Esophagus squamous epithelium (tissue), 5 donors: ENCODE measurements around the gene UGT1A9. TPM values are rescaled to one million over a fixed set of nuclear protein-coding genes. Genes with fewer than 3 reads are reported as not detected.

Experiments
- DNase-seq: peaks from one replicate; lab custom pipeline; 2025; lab: John Stamatoyannopoulos, UW
- H3K27ac ChIP-seq, 4 donors: fragments of 200-600 bp; sonication (generic); one replicate each; pipeline ENCODE4 v1.5.1; 2016 to 2019; ENCODE audit warnings: mild to moderate bottlenecking in 1 of 4
- H3K27me3 ChIP-seq, 4 donors: fragments of 200-600 bp; sonication (generic); 1 replicate in 3 of 4; 2 replicates in 1 of 4; pipeline versions ENCODE4 v1.5.1 to v1.6.0; 2017 to 2021; ENCODE audit warnings: antibody characterized with exemption in 1 of 4
- H3K36me3 ChIP-seq, 3 donors: fragments of 200-600 bp; sonication (generic); one replicate each; pipeline ENCODE4 v1.5.1; 2016 to 2019
- H3K4me1 ChIP-seq, 3 donors: fragments of 200-600 bp; sonication (generic); one replicate each; pipeline ENCODE4 v1.5.1; 2017 to 2019
- H3K4me3 ChIP-seq, 4 donors: fragments of 200-600 bp; sonication (generic); 1 replicate in 3 of 4; 2 replicates in 1 of 4; pipeline ENCODE4 v1.5.1; 2016 to 2019; ENCODE audit warnings: mild to moderate bottlenecking in 2 of 4, moderate library complexity in 1 of 4
- H3K9me3 ChIP-seq, 3 donors: fragments of 200-600 bp; sonication (generic); one replicate each; pipeline ENCODE4 v1.5.1; 2016 to 2019
- POLR2A ChIP-seq, 4 donors: fragments of 450-650 bp; IDR thresholded peaks; one replicate each; pipeline ENCODE4 v1.6.1; 2017; ENCODE audit warnings: antibody characterized with exemption in 4 of 4, mild to moderate bottlenecking in 4 of 4, moderate library complexity in 3 of 4
- WGBS, 2 donors: methylation state at CpG; one replicate each; pipeline ENCODE4 v1.1.5; 2018; 5-methylcytosine and 5-hydroxymethylcytosine counted together
- intact Hi-C: fragments of 100-400 bp; cut with DNase I; formaldehyde crosslinking; loops from one replicate; pipeline ENCODE4 v1.15.0; 2022
- total RNA-seq, 4 donors: library from RNA; depleted of rRNA; stranded (reverse); fragments of >200 nt; gene quantifications; one replicate each; pipeline ENCODE4 v1.1.0, GENCODE V29; 2016
- TF ChIP-seq, protein P1 (sequence below), 6 experiments: fragments of 450-650 bp in 4 of 6; fragments of 200-600 bp in 2 of 6; sonication (generic) in 2 of 6; IDR thresholded peaks; one replicate each; pipeline ENCODE4 v1.5.1; 2016 to 2019; ENCODE audit warnings: antibody characterized with exemption in 6 of 6, mild to moderate bottlenecking in 4 of 6, moderate library complexity in 4 of 6
- donor health status: DM: yes; HTN: yes; CAD: no.

Gene UGT1A9
- total RNA-seq, 4 donors from 2014 or later, result 0.49 to 1.7 (median 1.2) TPM

DNA sequence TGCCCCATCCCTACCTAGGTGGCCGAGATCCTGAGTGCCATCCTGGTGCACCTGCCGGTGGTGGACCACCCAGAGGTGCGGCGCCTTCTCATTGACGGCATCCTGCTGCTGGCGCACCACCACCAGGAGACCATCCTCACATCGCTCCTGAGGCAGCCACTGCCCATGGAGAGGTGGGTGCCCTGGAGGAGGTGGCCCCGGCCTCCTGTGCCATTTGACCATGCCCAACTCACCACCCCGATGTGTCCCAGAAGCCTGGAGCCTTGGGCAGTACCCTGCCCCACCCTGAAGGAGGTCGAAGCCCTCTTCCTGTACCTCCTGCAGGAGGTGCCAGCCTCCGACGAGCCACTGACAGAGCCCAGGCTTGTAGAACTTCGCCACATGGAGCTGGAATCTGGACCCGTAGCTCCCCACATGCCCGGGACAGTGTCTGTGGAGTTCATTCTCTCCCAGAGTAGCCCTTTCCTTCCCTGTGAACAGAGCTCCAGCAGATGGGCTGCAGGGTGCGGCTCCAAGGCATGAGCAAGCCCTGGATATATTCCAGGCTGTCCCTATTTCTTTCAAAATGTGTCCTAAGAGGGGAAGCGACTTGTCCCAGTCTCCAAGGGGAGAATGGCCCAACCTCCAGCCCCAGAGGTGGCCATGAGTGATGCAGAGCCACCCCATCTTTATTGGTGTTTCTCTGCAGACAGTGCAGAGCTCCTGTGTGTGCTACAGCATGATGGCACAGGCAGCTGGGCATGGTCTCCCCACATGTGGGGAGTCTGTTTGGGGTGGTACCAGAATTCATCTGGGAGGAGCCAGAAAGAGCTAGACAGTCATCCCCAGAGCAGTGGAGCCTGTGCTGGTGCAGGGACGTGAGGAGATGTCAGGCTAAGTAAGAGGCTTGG, 148.4 kb downstream of the UGT1A9 start:
- no peaks in the 10 kb centered on the region for H3K4me1 ChIP-seq
- TF ChIP-seq POLR2A (IDR thresholded peaks at IDR 0.05), result no peak
- TF ChIP-seq, protein P1, sequence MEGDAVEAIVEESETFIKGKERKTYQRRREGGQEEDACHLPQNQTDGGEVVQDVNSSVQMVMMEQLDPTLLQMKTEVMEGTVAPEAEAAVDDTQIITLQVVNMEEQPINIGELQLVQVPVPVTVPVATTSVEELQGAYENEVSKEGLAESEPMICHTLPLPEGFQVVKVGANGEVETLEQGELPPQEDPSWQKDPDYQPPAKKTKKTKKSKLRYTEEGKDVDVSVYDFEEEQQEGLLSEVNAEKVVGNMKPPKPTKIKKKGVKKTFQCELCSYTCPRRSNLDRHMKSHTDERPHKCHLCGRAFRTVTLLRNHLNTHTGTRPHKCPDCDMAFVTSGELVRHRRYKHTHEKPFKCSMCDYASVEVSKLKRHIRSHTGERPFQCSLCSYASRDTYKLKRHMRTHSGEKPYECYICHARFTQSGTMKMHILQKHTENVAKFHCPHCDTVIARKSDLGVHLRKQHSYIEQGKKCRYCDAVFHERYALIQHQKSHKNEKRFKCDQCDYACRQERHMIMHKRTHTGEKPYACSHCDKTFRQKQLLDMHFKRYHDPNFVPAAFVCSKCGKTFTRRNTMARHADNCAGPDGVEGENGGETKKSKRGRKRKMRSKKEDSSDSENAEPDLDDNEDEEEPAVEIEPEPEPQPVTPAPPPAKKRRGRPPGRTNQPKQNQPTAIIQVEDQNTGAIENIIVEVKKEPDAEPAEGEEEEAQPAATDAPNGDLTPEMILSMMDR (IDR thresholded peaks at IDR 0.05), result no peak
- intact Hi-C loops, result no loop called here

DNA sequence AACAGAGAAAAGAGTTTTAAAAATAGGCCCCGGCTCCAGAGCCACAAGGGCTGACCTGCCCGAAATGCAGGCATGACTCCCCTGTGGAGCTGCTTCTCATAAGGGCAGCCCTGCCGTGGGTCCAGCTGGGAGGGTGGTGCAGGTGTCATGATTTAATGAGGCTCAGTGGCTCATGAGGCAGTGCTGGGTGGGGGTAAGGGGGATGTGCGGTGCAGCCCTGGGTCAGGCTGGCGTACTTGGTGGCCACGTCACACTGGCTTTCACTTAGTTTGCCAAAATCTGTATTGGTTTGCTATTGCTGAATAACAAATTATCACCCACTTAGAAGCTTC, 149.0 kb downstream of the UGT1A9 start:
- intact Hi-C loops, result no loop called here

More for the DNA sequence above, 148.4 kb downstream of the UGT1A9 start:
- H3K27me3 ChIP-seq, result no peaks in the 10 kb centered on the region
- no peaks in the 10 kb centered on the region for H3K36me3 ChIP-seq
- H3K27ac ChIP-seq, result no peak overlapping the region
- no peak for DNase-seq
- no peak overlapping the region for H3K4me3 ChIP-seq
- 77 to 79% methylated on average over 15 to 17 of the region's 18 CpGs for WGBS, 2 donors
- H3K9me3 ChIP-seq, result no peaks in the 10 kb centered on the region

DNA sequence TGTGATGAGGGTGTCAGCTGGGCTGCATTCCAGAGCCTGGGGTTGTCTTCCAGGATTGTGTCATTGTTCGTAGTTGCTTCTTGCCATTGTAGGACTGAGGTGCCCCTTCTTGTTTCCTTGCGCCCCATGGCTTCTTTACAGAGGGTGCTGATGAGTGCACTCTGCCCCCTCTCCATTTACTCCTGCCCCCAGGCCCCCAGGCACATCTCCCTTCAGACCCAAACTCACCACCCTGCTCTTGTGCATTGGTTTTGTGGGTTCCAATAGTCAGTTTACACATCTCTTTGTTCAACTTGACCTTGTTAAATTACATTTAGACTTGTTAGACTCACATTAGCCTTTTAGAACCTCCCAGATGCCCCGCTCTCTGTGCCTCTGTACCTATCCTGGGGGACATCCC, 149.5 kb downstream of the UGT1A9 start:
- H3K4me1 ChIP-seq, result no peaks in the 10 kb centered on the region
- intact Hi-C loops, result no loop called here
- H3K27ac ChIP-seq, result no peak overlapping the region
- no peak for DNase-seq
- no peaks in the 10 kb centered on the region for H3K27me3 ChIP-seq
- no peak overlapping the region for H3K4me3 ChIP-seq
- TF ChIP-seq POLR2A (IDR thresholded peaks at IDR 0.05), result no peak
- TF ChIP-seq, protein P1 (IDR thresholded peaks at IDR 0.05), result no peak
- WGBS, 2 donors, result 84 to 94% methylated on average over 2 to 3 of the region's 3 CpGs
- H3K9me3 ChIP-seq, result no peaks in the 10 kb centered on the region
- no peaks in the 10 kb centered on the region for H3K36me3 ChIP-seq

More for the DNA sequence above, 149.0 kb downstream of the UGT1A9 start:
- DNase-seq, result no peak
- Histone ChIP-seq H3K27ac (no peak overlapping the region), H3K9me3 (no peaks in the 10 kb centered on the region), H3K36me3 (no peaks in the 10 kb centered on the region), H3K27me3 (no peaks in the 10 kb centered on the region), H3K4me3 (no peak overlapping the region), H3K4me1 (no peaks in the 10 kb centered on the region)
- WGBS, 2 donors, result 75 to 96% methylated on average over 6 of the region's 6 CpGs
- no peak for TF ChIP-seq POLR2A (IDR thresholded peaks at IDR 0.05)
- TF ChIP-seq, protein P1 (IDR thresholded peaks at IDR 0.05), result no peak

DNA sequence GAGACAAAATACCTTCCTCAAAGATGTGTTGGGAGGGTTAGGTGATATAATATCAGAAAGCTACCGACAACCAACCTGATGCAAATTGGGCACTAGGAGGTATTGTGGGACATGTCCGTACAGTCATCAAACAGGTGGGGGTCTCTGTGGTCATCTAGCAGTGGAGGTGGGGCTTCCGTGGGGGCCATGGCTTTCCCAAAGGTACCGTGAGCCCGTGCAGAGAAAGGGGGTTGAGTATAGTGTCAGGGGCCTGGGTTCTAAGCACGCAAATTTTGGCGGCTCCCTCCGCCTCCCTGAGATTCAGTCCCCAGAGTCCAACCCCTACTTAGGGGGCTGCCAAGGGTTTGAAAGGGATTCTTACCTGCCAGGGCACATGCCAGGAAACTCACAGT, 150.0 kb downstream of the UGT1A9 start:
- intact Hi-C loops, result no loop called here
- WGBS, 2 donors, result 93 to 94% methylated on average over 7 of the region's 8 CpGs
- Histone ChIP-seq H3K36me3 (no peaks in the 10 kb centered on the region), H3K4me3 (no peak overlapping the region), H3K27me3 (no peaks in the 10 kb centered on the region), H3K4me1 (no peaks in the 10 kb centered on the region), H3K27ac (no peak overlapping the region), H3K9me3 (no peaks in the 10 kb centered on the region)
- DNase-seq, result no peak
- TF ChIP-seq, protein P1 (IDR thresholded peaks at IDR 0.05), result no peak
- no peak for TF ChIP-seq POLR2A (IDR thresholded peaks at IDR 0.05)

DNA sequence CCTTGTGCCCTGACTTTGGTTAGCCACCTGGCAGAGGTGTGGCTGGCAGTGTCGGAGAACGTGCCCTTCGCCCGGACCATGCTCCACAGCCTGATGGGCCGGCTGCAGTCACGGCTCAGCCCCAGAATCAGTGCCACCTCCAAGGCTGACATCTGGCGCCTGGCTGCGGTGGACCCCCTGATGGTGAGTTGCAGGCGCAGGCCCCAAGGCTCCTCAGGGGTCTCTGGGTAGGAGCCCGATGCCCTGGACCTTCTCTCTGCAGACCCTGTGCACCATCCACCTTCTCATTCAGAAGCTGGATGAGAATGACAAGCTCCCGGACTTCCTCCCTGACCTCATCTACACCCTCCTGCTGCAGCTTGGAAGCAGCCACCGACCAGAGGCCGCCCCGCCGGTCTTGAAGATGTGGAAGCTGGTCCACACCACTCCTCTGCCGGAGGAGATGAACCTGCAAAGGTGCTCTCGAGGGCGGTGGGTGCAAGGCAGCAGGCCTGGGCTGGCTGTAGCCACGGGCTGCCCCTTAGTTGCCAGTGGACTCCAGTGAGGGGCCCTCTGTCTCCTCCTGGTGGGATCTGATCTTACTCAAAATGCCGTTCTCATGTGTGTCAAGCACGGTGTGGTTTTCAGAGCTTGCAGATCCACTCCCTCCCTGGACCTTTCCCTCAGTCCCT, 150.5 kb downstream of the UGT1A9 start:
- Histone ChIP-seq H3K9me3 (no peaks in the 10 kb centered on the region), H3K36me3 (no peaks in the 10 kb centered on the region), H3K4me3 (no peak overlapping the region), H3K27ac (no peak overlapping the region), H3K4me1 (no peaks in the 10 kb centered on the region), H3K27me3 (no peaks in the 10 kb centered on the region)
- no peak for DNase-seq
- TF ChIP-seq, protein P1 (IDR thresholded peaks at IDR 0.05), result no peak
- no peak for TF ChIP-seq POLR2A (IDR thresholded peaks at IDR 0.05)
- WGBS, 2 donors, result 84 to 88% methylated on average over 3 to 10 of the region's 21 CpGs
- intact Hi-C loops, result no loop called here
